Measurements from ENCODE around the gene ADIPOR2.
"Not testable (repeated sequence)": the region's sequence is repeated elsewhere in the genome, so short reads cannot be mapped to it uniquely, and the experiment has no call there.

Gene ADIPOR2

GRCh38 chr12:1815814-1816729, 125.2 kb downstream of the ADIPOR2 start:
- no peak for DNase-seq

GRCh38 chr12:1816730-1817348, 126.0 kb downstream of the ADIPOR2 start:
- no peak for DNase-seq

GRCh38 chr12:1817928-1818327, 127.1 kb downstream of the ADIPOR2 start:
- DNase-seq = not testable (repeated sequence)

- no peak for DNase-seq
Measured at GRCh38 chr12:1819050-1819449, 128.2 kb downstream of the ADIPOR2 start.

GRCh38 chr12:1819571-1819970, 128.7 kb downstream of the ADIPOR2 start:
- no peak for DNase-seq

GRCh38 chr12:1820191-1820895, 129.5 kb downstream of the ADIPOR2 start, which contains the start of gene LRTM2:
TSS of gene LRTM2 (plus strand) at chr12:1820565. CDS start at chr12:1828149, 7,584 bp downstream.
- no peak for DNase-seq

- no peak for DNase-seq
Measured at GRCh38 chr12:1820896-1821291, 130.0 kb downstream of the ADIPOR2 start.

- DNase-seq = no peak
Measured at GRCh38 chr12:1821805-1822204, 130.9 kb downstream of the ADIPOR2 start.

GRCh38 chr12:1822699-1823098, 131.8 kb downstream of the ADIPOR2 start:
- no peak for DNase-seq

- DNase-seq = no peak
Measured at GRCh38 chr12:1823237-1823636, 132.4 kb downstream of the ADIPOR2 start.

GRCh38 chr12:1825382-1826102, 134.7 kb downstream of the ADIPOR2 start:
- no peak for DNase-seq

GRCh38 chr12:1826401-1826800, 135.5 kb downstream of the ADIPOR2 start:
- no peak for DNase-seq

GRCh38 chr12:1826867-1827705, 136.2 kb downstream of the ADIPOR2 start:
- no peak for DNase-seq

- DNase-seq = no peak
Measured at GRCh38 chr12:1827826-1828805, 137.2 kb downstream of the ADIPOR2 start.

GRCh38 chr12:1828856-1829255, 138.0 kb downstream of the ADIPOR2 start:
- DNase-seq = no peak

GRCh38 chr12:1829306-1829900, 138.5 kb downstream of the ADIPOR2 start:
- no peak for DNase-seq

GRCh38 chr12:1830401-1830845, 139.6 kb downstream of the ADIPOR2 start:
- no peak for DNase-seq

- DNase-seq = peak; percentile 48
Measured at GRCh38 chr12:1830981-1831963, 140.4 kb downstream of the ADIPOR2 start.

All from fibroblast of skin of back (primary cell).